ENCODE results near the gene CERK.
"Not testable (repeated sequence)": the region's sequence is repeated elsewhere in the genome, so short reads cannot be mapped to it uniquely, and the experiment has no call there.

The CERK gene

GRCh38 chr22:46657996-46658947, 79.8 kb downstream of the CERK start:
- DNase-seq = no peak

GRCh38 chr22:46657655-46657953, 80.4 kb downstream of the CERK start:
- no peak for DNase-seq

DNA sequence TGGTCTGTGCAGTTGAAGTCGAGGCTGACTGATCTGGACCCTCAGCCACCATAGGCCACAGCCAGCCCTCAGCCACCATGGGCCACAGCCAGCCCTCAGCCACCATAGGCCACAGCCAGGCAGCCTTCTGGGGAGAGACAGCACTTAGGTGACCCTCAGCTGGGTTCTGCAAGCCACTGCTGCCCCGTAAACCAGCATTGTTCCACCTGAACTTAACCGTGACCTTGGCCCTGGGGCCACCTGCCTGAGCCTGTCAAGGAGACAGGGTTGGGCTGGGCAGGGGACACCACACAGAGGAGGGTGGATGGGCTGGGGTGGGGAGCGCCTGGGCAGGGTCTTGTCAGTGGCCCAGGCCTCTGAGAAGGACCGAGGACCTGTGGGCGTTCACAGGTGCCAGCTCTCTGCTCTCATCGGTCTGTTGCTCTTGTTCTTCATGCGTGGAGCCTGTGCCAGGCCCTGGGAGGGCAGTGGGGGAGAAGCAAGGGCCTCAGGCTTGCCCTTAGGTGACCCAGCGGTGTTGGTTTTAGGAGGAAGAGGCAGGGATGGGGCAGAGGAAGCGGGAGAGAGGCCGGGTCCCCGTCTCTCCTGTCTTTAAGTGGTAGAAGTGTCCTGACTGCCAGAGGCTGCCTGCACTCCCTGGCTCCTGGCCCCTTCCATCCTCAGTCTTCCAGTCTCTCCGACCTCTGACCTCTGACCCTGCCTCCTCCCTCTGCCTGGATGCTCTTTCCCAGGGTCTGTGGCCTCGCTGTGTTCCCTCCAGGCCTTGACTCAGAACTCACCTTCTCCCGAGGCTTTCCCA, 81.0 kb downstream of the CERK start:
- no peak for DNase-seq

- DNase-seq = no peak
Measured at GRCh38 chr22:46655861-46656608, 82.0 kb downstream of the CERK start.

DNA sequence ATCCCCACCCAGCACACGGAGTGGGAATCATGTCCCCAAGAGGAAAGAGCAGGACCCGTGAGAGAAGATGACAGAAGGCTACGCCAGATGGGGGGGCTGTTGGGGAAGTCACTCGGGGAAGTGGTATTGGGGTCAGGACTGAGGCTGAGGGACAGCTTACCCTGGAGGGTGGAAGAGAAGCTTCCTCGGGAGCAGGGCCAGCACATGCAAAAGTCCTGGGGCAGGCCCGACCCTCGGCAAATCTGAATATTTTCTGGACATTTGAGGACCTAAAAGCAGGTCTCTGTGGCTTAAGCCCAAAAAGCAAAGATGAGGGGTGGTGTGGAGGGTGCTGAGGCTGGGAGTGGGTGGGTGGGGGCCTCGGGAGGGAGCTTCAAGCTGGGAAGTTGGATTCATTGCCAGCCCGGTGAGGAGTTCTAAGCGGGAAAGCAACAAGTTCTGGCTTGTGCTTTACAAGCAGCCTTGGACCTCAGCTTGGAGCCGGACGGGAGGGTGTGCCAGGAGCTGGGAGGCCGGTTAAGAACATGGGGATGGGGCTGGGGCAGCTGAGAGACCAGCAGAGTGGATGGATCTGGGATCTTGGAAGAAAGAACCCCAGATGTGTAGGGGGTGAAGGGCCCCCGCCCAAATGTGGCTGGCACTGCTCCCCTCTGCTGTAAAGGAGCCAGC, 83.0 kb downstream of the CERK start:
- DNase-seq = no peak

DNA sequence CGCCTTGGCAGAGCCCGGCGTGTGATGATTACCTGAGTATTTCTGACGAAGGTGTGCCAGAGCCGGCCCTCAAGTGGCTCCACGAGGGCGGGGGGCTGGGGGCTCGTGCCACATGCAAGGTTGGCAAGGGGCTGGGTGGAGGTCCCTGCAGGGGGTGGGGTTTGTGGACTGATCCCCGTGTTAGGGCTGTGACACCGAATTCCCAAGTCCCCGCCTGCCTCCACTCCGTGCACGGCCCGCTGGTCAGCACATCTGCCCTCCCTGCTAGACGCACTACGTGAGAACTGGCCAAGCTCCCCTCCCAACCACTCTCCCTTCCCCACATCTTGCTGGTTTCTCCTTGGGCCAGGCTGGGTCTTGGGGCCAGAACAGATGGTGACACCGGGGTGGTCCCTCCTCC, 83.6 kb downstream of the CERK start:
- DNase-seq = no peak

DNA sequence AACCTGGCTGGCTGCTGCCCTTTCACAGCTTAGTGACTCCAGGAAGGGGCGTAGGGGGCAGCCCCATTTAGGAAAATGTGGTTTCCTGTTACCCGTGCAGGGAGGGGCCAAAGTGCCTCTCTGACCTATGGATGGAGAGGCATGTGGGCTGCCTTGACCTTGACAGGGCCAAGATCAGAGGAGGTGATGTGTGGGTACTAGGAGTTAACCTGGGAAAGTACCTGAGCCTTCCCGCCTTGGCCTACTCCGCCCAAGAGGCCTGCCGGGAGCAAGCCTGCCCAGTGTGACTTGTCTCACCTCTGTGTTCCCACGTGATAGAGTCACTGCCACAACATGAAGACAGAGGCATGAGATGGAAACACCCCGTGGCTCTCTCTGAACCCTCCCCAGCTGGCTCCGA, 84.5 kb downstream of the CERK start:
- no peak for DNase-seq

- no peak for DNase-seq
Measured at GRCh38 chr22:46652847-46653331, 85.2 kb downstream of the CERK start.

GRCh38 chr22:46652081-46652846, 85.8 kb downstream of the CERK start:
- DNase-seq = no peak

GRCh38 chr22:46651316-46651715, 86.7 kb downstream of the CERK start:
- no peak for DNase-seq

DNA sequence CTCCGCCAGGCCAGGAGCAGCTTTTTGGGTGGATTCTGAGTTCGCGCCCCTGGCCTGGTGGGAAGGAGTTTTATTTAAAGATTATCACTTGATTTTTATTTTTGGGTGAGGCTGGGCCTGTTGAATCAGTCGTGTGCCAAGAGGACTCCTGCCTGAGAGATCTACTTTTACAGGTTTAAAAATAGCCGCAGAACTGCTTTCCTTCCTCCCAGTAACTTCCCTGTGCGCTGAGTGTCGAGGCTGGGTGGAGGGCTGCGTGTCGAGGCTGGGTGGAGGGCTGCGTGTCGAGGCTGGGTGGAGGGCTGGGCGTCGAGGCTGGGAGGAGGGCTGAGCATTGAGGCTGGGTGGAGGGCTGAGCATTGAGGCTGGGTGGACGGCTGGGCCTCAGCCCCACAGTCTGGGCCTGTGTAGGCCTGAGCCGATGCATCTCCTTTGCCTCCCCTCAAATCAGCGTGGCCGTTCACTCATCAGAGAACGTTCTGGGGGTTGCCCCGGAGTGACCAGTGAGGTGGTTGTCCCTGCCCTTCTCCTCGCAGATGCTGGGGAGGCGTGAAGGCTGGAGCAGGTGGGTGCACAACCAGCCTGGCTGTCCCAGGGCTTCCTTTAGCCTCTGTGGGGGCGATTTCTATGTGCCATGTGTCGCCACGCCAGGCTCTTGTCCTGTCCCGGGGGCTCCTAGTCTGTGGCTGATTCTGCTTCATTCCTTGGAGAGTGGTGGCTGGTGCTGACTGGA, 87.8 kb downstream of the CERK start:
- DNase-seq = no peak

- no peak for DNase-seq
Measured at GRCh38 chr22:46649141-46650077, 88.6 kb downstream of the CERK start.

- not testable (repeated sequence) for DNase-seq
Measured at GRCh38 chr22:46648225-46648820, 89.7 kb downstream of the CERK start.

DNA sequence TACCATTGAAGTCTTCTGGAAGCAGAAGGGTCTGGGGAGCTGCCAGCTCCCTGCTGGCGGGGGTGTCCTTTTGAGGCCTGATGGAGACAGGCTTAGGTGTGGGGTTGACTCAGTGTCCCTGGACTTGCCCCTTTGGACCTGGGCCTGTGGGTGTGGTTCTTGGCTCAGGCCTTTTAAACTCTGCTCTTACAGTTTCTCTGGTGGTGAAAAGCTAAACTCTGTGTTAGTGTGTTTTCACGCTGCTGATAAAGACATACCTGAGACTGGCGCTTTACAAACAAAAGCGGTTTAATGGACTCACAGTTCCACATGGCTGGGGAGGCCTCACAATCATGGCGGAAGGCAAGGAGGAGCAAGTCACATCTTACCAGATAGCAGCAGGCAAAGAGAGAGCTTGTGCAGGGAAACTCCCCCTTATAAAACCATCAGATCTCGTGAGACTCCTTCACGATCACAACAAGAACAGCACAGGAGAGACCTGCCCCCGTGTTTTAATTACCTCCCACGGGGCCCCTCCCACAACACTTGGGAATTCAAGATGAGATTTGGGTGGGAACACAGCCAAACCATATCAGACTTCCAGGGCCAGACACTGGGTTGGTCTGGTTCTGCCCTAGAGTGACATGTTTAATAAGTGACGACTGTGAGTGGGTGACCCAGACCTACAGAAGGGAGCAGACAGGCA, 91.4 kb downstream of the CERK start:
- DNase-seq = no peak

- DNase-seq = not testable (repeated sequence)
Measured at GRCh38 chr22:46642840-46643480, 95.1 kb downstream of the CERK start.

DNA sequence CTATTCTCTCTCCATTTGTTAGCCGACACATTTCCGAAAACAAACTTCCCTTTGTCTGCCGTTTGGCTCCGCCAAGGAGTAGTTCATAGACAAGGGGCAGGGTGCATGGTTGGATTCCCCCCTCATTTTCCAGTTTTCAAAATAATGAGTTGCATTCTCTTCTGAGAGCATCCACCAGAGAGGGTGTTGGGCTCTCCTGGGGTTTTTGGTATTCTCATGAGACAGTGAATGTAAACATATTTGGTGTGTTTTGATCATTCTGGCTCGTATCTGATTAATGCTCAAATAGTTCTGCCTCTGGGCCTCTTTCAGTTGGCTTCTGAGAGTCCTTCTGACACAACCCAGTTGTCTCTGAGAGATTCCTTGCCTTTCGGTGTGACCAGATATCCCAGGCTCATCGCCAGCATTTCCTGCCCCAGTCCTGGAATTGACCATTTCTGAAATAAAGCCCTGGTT, 96.2 kb downstream of the CERK start:
- DNase-seq = no peak

DNA sequence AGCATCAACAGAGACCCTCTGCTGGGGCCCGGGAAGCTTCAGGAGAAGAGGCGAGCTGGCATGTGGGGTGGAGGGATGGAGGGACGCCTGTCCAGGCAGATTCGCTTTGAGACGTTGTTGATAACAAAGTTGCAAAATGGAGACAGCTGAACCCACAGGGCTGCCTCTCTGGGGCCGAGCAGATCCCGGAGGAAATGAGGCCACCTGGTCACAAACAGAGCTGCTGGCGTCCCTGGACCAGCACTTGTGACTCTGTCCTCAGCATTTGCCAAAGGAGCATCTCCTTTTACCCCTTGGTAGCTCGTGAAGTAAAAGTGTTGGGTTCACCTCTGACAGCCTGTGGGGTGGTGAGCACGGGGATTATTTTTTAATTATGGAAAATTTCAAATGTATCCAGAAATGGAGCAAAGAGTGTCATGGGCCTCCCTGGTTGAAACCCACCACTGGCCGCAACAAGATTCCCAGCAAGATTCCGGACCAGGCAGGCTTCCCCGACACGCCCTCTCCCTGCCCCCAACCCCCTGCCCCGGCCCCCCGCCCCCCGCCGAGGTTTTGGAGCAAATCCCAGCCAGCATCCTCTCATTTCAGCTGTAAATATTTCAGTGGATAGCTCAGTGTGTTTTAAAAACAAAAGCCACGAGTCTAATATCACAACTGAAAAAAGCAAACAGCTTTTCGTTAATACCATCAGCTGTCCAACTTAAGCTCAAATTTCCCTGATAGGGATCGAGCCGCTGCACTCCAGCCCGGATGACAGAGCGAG, 97.6 kb downstream of the CERK start:
- DNase-seq = no peak
